ENCODE data around the gene DEFB110.

Gene DEFB110

DNA sequence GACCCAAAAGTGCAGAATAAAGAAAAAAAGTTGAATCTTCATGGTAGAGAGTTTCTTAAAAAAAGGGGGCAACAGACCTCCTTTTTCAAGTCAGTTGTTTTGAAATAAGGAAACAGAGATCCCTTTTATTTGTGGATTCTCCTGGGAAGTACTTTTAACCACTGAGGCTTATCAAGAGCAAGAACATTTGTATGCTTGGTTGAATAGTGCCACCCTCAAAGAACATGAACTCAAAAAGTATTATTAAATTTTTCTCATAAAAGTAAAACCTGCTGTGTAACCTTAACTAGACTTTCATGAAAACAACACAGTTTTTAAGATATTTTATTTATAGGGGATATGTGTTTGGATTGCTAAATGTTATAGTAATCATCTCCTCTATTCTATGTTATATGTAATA, at the start of gene DEFB110:
Gene DEFB110, minus strand, starts transcription at position 101 of the 400 bp plus-strand sequence. Its CDS starts 59 bp downstream, at position 42.
- DNase-seq: no peak

DNA sequence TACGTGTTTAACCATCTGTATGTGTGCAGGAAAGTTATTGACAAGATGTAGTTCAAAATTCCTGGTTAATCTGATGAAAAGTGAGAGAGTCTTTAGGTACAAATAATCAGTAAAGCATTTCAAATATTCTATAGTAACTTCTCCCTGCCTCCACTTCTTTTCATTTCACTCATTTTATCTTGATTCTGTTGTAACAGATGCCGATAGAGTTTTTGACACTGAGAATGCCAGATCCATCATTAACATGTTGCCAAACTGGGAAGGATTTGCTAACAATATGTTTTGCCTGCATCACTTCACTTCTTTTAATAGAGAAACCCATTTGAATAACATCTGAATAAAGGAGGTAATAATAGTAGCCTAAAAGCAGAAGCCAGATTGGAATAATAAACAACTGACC, 48.3 kb upstream of the DEFB110 start:
- no peak for DNase-seq

DNA sequence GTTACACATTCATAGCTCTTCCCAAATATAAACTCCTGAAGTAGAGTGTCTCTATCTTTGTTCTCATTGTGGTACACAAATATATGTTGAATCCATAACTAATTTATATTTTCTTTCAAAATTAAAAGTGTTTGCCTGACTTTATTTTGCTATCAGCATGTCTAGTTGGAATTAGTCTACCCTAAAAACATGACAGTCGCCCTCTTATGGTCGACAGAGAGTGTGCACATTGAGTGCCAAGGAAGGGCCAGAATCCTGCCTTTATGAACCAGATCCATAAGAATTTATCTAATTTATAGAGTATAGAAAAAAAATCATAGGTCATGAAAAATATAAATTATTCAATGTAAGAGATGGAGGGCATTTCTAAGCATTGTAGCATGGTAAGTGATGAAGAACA, 40.3 kb upstream of the DEFB110 start:
- no peak for DNase-seq

DNA sequence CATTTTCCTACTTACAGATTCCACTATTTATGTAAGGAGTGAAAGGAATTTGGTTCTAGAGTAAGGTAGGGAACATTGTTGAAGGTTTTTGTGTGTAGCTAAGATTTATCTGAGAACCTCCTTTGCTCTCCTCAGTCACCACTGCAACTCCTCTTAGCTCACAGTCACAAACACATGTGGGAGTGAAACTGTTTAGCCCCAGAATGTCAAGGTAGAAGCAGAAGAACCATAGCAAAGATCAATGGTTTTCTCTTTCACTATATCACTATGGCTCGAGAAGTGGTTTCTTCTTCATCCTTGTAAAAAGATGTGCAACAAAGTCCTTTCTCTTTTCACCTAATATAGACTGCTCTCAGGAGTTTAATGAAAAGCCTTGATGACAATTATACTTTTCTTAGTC, 34.4 kb upstream of the DEFB110 start:
- DNase-seq: no peak

DNA sequence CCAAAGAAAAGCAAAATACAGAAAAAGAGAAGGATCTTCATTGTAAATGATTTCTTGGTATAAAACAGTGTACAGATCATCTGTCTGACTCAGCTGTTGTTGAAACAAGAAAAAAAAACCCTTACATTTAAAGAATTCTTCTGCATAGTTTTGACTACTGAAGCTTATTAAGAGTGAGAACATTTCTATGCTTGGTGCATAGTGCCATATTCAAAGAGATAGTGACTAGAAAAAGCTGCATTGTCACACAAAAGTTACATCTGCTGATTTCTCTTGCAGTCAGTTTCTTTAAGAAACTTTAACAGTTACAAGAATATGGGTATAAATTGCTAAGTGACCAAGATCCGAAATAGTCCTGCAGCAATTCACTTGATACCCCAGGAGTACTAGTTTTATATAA, 28.0 kb upstream of the DEFB110 start, which contains the start of gene DEFB112:
Gene DEFB112, minus strand, starts transcription at position 101 of the 400 bp plus-strand sequence. Its CDS starts 60 bp downstream, at position 41.
- no peak for DNase-seq

DNA sequence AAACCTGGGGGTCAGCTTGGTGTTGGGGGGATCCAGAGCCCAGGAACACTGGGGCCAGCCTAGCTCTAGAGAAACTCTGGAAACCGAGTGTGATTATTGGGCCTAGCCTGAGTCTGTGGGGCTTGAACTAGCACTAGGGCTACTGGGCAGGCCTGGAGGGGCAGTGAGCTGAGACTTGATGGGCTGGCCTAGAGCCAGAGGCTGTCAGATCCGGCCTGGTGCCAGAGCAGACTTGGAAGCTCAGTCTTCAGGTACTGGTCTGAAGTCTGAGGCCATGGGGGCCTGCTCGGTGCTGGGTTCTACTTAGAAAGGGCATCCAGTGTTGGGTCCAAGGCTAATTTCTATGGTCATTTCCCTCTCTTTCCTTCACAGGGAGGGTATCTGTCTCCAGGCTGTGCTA, 25.2 kb upstream of the DEFB110 start:
- DNase-seq: no peak

DNA sequence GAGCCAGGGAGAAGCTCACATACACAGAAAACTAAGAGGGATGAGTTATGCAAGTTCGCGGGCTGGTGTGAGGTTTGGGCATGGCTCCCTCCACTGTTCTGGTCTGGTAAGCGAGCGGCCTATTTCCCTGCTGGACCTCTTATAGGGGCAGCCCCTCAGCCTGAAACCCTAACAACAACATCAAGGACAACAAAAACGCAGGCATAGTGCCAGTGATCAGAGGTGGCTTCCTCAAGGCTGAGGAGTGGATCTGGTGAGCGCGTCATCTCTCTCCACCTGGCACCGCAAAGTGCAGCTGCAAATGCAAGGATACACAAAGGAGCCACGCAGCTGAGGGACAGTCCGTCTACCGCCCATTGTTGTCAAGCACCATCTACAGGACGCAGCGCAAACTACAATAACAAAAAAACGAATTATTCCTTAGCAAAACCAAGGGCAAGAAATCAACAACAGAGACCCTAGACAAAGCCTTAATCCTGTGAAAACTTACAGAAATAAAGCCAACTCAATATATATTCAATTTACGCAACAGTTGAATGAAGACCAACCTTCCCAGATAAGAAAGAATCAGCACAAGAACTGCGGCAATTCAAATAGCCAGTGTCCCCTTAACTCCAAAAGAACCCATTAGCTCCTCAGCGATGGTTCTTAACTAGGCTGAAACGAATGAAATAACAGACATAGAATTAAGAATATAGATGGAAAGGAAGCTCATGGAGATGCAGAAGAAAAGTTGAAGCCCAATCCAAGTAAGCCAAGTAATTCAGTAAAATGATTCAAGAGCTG, 9.2 kb upstream of the DEFB110 start:
- peak; percentile 57 for DNase-seq

DNA sequence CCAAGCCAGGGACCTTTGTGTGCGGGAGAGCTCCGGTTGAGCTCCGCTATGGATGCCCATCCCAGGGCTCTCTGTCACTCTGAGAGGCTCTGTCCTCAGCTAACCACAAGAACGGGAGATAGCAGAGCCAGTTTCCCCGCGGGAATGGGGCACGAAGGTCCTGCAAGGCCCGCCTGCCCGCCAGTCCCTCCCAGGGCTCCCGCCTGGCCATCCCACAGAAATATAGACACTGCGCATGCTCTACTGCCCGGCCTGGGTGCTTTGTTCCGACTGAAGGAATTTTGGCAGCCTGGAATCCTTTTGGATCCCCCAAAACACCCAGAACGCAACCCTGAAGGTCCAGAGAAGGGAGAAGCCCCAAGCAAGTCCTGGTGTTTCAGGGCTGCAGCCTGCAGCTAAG, 8.6 kb upstream of the DEFB110 start:
- no peak for DNase-seq

DNA sequence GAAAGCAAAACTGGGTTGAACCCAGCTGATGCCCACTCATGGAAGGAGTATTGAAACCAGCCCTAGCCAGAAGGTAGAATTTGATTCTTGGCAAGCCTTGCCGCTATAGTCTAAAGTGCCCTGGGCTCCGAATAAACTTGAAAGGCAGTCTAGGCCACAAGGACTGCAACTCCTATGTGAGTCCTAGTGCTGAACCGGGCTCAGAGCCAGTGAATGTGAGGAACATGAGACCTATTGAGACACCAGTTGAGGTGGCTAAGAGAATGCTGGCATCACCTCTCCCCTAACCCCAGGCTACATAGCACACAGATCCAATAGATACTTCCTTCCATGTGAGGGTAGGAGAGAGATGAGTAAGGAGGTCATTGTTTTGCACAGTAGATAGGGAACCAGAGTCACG, 3.5 kb upstream of the DEFB110 start:
- no peak for DNase-seq

DNA sequence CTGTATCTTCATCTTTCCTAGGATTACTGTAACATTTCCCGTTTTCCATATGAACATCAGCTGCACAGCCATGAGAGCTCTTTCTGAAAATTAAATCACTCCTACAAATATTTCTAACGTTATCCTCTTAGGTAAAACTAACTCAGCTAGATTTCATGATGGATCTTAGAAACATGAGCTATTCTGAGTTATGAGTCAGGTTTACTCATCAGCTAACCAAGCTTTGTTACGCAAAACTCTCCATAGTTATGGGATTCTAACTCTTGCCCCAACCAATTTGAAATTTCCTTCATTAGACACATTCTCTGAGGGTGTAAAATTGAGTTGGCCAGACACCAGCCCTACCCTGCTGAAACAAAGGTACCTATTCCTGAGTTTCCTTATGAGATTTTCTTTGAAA, 14.0 kb downstream of the DEFB110 start:
- DNase-seq: no peak

DNA sequence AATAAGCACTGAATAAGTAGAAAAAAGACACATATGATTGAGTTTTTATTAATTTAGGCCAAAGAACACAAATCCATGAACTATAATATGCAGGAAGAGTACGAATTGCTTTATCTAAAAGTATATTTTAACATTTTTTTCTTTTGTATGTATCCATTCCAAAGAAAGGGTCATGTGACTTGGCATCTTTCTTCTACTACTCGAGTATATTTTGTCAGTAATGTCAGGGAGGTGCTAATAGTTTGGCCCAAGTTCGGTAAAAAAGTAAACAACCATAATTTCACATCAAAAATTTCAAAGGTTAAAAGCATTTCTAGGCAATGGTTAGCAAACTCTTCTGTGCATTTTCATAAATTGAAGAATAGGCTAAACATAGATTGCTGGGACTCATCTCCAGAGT, 18.7 kb downstream of the DEFB110 start:
- DNase-seq: no peak

DNA sequence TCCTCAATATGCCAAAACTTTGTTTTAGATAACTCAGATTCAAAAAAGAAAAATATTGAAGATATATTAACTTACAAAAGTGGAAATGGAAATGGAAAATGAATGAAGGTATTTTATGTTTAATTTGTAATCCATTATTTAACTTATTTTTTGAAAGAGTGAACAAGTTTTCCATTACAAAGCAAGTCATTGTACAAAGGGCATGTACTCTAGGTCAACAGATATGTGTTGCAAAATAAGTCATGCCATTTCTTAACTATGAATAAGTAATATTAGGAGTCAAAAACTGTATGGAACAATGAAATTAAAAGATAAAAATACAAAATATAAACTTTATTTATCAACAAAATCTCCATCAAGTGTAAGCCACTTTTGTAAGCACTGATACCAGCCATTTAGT, 26.5 kb downstream of the DEFB110 start:
- no peak for DNase-seq

DNA sequence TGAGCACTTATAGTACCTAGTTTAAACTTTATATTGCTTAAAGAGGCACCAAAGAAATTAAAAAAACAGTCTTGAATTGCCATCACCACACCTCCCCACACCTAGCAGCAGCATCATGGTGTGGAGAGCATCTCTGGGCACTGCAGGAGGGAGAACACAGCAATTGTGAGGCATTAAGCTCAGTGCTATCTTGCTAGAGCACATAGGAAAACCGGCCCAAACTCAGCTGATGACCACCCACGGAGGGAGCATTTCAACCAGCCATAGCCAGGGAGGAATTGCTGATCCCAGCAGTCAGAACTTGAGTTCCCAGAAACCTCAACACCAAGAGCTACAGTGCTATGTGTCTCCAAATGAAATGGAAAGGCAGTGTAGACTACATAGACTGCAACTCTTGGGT, 32.9 kb downstream of the DEFB110 start:
- DNase-seq: no peak

DNA sequence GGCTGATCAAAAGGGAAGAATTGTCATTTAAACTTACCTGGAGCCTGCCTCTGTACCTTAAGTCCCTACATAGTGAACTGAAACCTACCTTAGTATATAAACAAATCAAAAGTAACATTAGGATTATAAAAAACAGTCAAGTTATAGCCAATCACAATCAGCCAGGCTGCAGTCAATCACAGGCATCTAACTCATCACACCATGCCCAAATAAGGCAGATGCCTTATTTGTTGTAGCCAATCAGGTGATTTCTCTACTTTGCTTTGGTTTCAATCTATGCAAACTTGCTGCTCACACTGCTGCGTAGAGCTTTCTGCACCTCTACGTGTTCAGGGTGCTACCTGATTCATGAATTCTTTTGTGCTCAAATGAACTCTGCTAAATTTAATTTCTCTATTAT, 34.0 kb downstream of the DEFB110 start:
- no peak for DNase-seq

DNA sequence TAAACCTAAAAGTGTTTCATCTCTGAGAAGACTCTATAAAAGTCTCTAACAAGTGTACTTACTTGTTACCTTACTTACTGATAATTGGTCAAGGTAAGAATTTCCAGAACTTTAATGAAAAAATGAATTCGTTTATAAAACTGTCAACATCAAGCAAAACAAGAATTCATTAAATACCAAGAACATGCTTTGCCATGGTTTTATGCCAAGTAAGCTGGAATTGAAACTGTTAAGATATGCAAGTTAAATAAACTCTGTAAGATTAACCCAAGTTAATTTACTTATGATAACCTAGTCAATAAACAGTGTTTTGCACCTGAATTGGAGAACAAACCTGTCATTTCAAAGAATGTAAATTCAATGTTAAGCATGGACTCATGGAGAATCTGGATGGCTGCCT, 35.2 kb downstream of the DEFB110 start:
- no peak for DNase-seq

DNA sequence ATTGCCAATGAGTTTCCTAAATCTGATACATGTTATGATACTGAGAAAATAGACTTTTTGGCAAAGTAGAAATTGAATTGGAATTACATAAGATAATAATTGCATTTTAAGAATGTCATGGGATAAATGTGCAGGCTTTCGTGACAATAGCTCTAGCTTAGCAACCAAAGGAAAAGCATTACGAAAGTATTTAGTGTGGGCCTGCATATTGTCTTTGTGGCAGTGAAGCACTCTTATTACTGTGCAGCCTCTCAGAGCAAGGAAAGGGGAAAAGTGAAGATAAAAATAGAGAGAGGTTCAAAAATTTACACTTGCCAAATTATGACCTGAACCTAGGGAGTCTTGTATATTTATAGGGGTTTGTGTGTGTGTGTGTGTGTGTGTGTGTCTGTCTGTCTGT, 39.7 kb downstream of the DEFB110 start:
- DNase-seq: no peak

DNA sequence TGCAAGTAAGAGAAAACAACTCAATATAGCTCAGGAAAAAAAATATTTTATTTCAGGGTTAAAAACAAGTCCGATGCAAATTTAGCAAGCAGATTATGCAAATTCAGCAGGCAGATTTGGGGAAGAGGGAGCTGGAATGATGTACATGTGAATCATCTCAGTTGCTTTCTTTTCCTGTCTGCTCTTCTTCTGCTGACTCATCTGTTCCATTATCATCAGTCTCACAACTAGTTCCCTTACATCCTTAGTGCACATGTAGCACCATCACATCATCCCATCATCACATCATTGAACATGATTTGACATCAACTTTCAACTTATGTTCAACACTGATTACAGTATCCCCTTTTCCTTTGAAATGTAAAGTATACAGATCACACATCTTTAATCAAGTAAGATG, 40.9 kb downstream of the DEFB110 start:
- DNase-seq: no peak

DNA sequence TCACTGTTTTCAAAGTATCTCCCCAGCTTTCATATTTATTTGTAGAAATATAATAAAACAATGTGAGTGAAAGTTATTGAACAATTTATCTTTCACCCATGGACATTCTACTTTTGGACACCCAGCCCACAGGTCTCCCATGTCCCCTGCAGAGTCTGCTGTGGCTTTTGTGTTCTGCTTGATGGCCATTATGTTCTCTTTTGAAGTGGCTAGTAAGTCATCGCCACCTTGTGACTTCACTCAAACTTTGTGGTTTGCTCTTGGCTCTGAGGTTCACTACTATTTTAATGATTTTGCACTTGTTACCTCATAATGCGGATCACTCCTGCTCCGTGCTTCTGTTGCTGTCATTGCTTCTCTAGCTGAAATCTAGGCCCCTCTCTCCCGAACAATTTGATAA, 42.2 kb downstream of the DEFB110 start:
- no peak for DNase-seq

DNA sequence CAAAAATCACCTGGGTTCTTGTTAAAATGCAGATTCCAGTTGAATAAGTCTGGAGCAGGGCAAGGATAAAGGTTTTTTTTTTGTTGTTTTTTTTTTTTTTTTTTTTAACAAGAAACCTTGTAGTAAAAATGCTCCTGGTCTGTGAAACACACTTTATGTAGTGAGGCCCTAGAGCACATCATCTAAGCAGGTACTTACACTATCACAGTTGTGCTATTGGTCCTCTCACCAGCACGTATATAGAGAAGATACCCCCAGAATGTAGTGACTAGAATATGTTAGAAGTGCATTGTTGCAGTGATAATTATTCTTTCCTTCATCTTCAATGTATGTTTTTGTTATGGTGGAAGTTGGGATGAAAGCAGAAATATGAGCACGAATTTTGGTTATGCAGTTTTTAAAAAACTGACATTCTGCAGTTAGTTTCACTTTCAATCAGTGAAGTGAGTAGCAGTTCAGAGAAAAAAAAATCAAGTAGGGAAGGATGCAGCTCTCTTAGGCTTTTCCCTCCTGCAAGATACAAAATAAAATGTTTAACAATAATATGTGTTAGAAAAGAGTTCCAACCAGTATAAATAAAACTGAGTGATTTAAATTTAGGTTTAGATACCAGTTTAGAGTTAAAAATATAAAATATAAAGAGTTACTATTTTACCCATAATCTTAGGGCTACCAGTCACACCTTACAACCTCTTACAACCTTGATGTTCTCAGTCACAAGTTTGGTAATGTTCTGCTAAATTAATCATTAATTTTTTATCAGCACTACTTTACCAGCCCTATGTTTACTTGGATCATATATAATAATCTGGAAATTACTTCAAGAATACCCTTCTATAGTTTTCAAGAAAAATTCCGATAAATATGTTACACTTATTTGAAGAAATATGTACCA, 43.2 kb downstream of the DEFB110 start:
- no peak for DNase-seq

DNA sequence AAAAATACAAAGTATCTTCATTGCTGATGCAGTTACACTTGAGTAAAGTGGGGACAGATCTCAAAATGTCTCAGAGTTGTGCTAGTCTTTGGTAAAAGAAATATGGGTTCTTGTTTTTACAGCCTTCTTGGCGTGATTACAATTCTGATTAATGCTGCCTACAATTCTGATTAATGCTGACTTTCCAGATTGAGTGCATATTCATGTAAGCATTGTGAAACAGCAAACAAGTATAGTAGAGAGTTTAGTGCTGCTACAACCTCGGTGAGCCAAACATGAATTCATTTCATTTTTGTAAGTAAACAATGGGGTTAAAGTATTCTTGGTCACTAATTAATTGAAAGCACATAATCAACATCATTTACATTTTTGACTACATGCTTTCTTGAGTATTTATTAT, 52.2 kb downstream of the DEFB110 start, which contains the start of gene DEFB113:
Gene DEFB113, minus strand, starts transcription at position 21 of the 400 bp plus-strand sequence. Its CDS starts 0 bp downstream, at position 21.
- DNase-seq: no peak
